Mammary epithelial cell (primary cell): ENCODE measurements around the gene TMEM127.

Experiments
- CTCF ChIP-seq, 2 donors: IDR thresholded peaks in 1 of 2; conservative IDR thresholded peaks in 1 of 2; 2 replicates each; pipeline ENCODE4 v1.5.1; 2011 to 2012; ENCODE audit warnings: inconsistent platforms in 2 of 2, low read length in 2 of 2, mild to moderate bottlenecking in 2 of 2, control low read depth in 1 of 2, low read depth in 1 of 2; ENCODE audit not compliant: insufficient read depth in 1 of 2; ENCODE audit errors: extremely low read depth in 1 of 2
- EZH2 ChIP-seq: IDR thresholded peaks from 2 replicates; pipeline ENCODE4 v1.6.1; 2012; ENCODE audit warnings: low read length, inconsistent platforms, borderline replicate concordance

GRCh38 chr2:96239745-96240264, 26.0 kb downstream of the TMEM127 start:
- no peak for TF ChIP-seq CTCF (conservative IDR thresholded peaks at IDR 0.05 in 1 of 2, IDR thresholded peaks at IDR 0.05 in 1 of 2; ENCODE audit: extremely low read depth in 1 of 2, insufficient read depth in 1 of 2, low read depth in 1 of 2, low read length in 2 of 2)
- TF ChIP-seq EZH2: no peak
